Rectal smooth muscle tissue (tissue), 1 donor: Measurements from ENCODE around the gene NSMCE1.

Experiments
- H3K27ac ChIP-seq: one replicate; pipeline ENCODE4 v1.7.0; 2013; ENCODE audit warnings: low read depth, low read length, inconsistent platforms
- H3K27me3 ChIP-seq: one replicate; pipeline ENCODE4 v1.7.0; 2013; ENCODE audit warnings: low read length; ENCODE audit not compliant: control insufficient read depth, insufficient read depth
- H3K36me3 ChIP-seq: one replicate; pipeline ENCODE4 v1.7.0; 2013; ENCODE audit warnings: low read length; ENCODE audit not compliant: control insufficient read depth, insufficient read depth
- H3K4me1 ChIP-seq: one replicate; pipeline ENCODE4 v1.7.0; 2013; ENCODE audit warnings: low read length; ENCODE audit not compliant: control insufficient read depth, insufficient read depth
- H3K4me3 ChIP-seq: one replicate; pipeline ENCODE4 v1.7.0; 2013; ENCODE audit warnings: low read length
- H3K9ac ChIP-seq: one replicate; pipeline ENCODE4 v1.7.0; 2013; ENCODE audit warnings: low read length

Gene NSMCE1

GRCh38 chr16:27236635-27237218 lies 31.8 kb downstream of the NSMCE1 start:
- peaks cover 6% of the 10 kb centered on the region for H3K4me1 ChIP-seq
- no peak overlapping the region for H3K27ac ChIP-seq
- no peak overlapping the region for H3K9ac ChIP-seq
- H3K36me3 ChIP-seq: no peaks in the 10 kb centered on the region
- H3K27me3 ChIP-seq: no peaks in the 10 kb centered on the region
- no peak overlapping the region for H3K4me3 ChIP-seq

GRCh38 chr16:27235938-27236245 lies 32.7 kb downstream of the NSMCE1 start:
- Histone ChIP-seq H3K4me3 (peak overlapping the region; percentile 38), H3K36me3 (peaks cover under 1% of the 10 kb centered on the region), H3K4me1 (peaks cover 6% of the 10 kb centered on the region), H3K9ac (no peak overlapping the region), H3K27ac (peak overlapping the region; percentile 49), H3K27me3 (no peaks in the 10 kb centered on the region)

- peaks cover 6% of the 10 kb centered on the region for H3K4me1 ChIP-seq
- no peak overlapping the region for H3K9ac ChIP-seq
- peak overlapping the region; percentile 38 for H3K4me3 ChIP-seq
- peak overlapping the region; percentile 49 for H3K27ac ChIP-seq
- peaks cover 3% of the 10 kb centered on the region for H3K36me3 ChIP-seq
- no peaks in the 10 kb centered on the region for H3K27me3 ChIP-seq
Observed at GRCh38 chr16:27235055-27235937, 33.3 kb downstream of the NSMCE1 start.

GRCh38 chr16:27234603-27235002 lies 34.0 kb downstream of the NSMCE1 start:
- Histone ChIP-seq H3K4me1 (peaks cover 6% of the 10 kb centered on the region), H3K27me3 (no peaks in the 10 kb centered on the region), H3K27ac (peak overlapping the region; percentile 49), H3K4me3 (no peak overlapping the region), H3K9ac (no peak overlapping the region), H3K36me3 (peaks cover 3% of the 10 kb centered on the region)

- H3K27ac ChIP-seq: no peak overlapping the region
- H3K36me3 ChIP-seq: peaks cover 3% of the 10 kb centered on the region
- no peak overlapping the region for H3K9ac ChIP-seq
Observed at GRCh38 chr16:27234171-27234570, 34.4 kb downstream of the NSMCE1 start.

GRCh38 chr16:27233731-27234130 lies 34.8 kb downstream of the NSMCE1 start:
- H3K27me3 ChIP-seq: no peaks in the 10 kb centered on the region
- no peak overlapping the region for H3K27ac ChIP-seq
- H3K4me3 ChIP-seq: no peak overlapping the region
- peaks cover 6% of the 10 kb centered on the region for H3K4me1 ChIP-seq
- H3K9ac ChIP-seq: no peak overlapping the region
- H3K36me3 ChIP-seq: peaks cover 3% of the 10 kb centered on the region

More at GRCh38 chr16:27234171-27234570, 34.4 kb downstream of the NSMCE1 start:
- Histone ChIP-seq H3K27me3 (no peaks in the 10 kb centered on the region), H3K4me1 (peaks cover 6% of the 10 kb centered on the region), H3K4me3 (no peak overlapping the region)

- peaks cover 6% of the 10 kb centered on the region for H3K4me1 ChIP-seq
- no peak overlapping the region for H3K4me3 ChIP-seq
- H3K9ac ChIP-seq: no peak overlapping the region
- peaks cover 3% of the 10 kb centered on the region for H3K36me3 ChIP-seq
- no peak overlapping the region for H3K27ac ChIP-seq
- no peaks in the 10 kb centered on the region for H3K27me3 ChIP-seq
Observed at GRCh38 chr16:27232901-27233625, 35.5 kb downstream of the NSMCE1 start.

- peaks cover 6% of the 10 kb centered on the region for H3K4me1 ChIP-seq
- H3K36me3 ChIP-seq: peaks cover 3% of the 10 kb centered on the region
- H3K27me3 ChIP-seq: no peaks in the 10 kb centered on the region
- H3K27ac ChIP-seq: no peak overlapping the region
- H3K9ac ChIP-seq: no peak overlapping the region
- H3K4me3 ChIP-seq: no peak overlapping the region
Observed at GRCh38 chr16:27232061-27232900, 36.3 kb downstream of the NSMCE1 start.

GRCh38 chr16:27231692-27232060 lies 36.9 kb downstream of the NSMCE1 start:
- Histone ChIP-seq H3K27me3 (no peaks in the 10 kb centered on the region), H3K36me3 (peaks cover 3% of the 10 kb centered on the region), H3K9ac (no peak overlapping the region), H3K27ac (no peak overlapping the region), H3K4me3 (no peak overlapping the region), H3K4me1 (peaks cover 6% of the 10 kb centered on the region)

- Histone ChIP-seq H3K27ac (no peak overlapping the region), H3K4me3 (no peak overlapping the region), H3K4me1 (peaks cover 5% of the 10 kb centered on the region), H3K36me3 (peaks cover 6% of the 10 kb centered on the region), H3K27me3 (no peaks in the 10 kb centered on the region), H3K9ac (no peak overlapping the region)
Observed at GRCh38 chr16:27230562-27231001, 38.0 kb downstream of the NSMCE1 start.

- Histone ChIP-seq H3K9ac (no peak overlapping the region), H3K27me3 (no peaks in the 10 kb centered on the region), H3K36me3 (peaks cover 6% of the 10 kb centered on the region), H3K4me1 (no peaks in the 10 kb centered on the region), H3K4me3 (no peak overlapping the region), H3K27ac (no peak overlapping the region)
Observed at GRCh38 chr16:27229891-27230470, 38.6 kb downstream of the NSMCE1 start.
